ENCODE data around the gene GBX1.

GBX1 gene

GRCh38 chr7:151208253-151208862 lies 40.9 kb upstream of the GBX1 start:
- H3K27ac ChIP-seq, result no peak overlapping the region
- TF ChIP-seq CTCF (conservative IDR thresholded peaks at IDR 0.05), result no peak

- TF ChIP-seq CTCF (conservative IDR thresholded peaks at IDR 0.05), result no peak
- H3K27ac ChIP-seq, result no peak overlapping the region
These were observed 40.3 kb upstream of the GBX1 start for GRCh38 chr7:151207804-151208203.

DNA sequence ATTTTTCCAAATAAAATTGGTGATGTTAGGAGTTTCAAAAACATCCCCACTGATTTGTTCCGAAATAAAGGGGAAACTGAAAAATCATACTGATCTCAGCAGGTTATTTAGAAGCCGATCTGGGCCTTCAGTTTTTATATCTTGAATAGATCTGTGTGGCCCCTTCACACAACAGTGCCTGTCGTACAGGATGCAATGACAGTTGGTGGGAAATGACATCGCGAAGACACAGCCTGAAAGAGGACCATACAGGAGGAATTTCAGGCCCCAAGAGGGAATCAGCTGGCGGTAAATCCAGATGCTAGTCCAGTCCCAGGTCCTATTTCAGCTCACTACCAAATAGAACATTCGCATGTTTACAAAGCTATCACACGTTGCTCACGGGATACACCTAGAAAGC lies 39.8 kb upstream of the GBX1 start:
- no peak overlapping the region for H3K27ac ChIP-seq
- TF ChIP-seq CTCF (conservative IDR thresholded peaks at IDR 0.05), result no peak

DNA sequence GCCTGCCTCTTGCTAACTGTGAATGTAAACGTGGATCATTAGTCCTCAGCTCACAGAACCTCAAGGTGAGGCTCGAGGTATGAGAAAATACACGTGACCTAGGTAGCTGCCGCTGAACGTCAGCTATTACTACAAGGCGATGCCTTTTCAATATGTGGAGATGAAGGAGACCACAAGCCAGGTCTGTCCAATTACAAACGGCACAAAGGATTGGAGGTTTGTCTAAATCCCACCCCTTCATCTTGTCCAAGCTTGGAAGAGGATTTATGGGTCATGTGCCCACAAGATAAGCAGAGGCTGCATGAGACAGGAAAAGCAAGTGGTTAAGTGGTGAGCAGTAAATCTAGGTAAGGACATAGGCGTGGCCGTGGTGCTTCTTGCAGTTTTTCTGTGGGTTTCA lies 39.4 kb upstream of the GBX1 start:
- no peak overlapping the region for H3K27ac ChIP-seq
- no peak for TF ChIP-seq CTCF (conservative IDR thresholded peaks at IDR 0.05)

DNA sequence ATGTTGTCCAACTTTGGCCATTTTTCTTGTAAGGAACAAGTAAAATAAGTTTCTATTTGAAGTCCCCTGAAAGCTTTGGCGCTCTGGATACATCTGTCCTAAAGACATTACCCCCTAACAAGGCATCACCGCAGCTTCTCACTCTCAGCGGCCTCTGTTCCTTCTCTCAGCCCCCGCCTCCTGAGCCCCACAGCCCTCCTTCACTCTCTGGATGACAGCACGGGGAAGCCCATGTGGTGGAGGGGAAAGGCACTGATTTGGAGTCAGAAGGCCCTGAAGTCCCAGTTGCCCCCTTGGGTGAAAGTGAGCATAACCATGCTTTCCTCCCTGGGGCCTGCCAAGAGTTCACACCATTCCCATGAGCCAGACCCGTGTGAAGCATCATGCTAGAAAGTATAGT lies 38.2 kb upstream of the GBX1 start:
- no peak overlapping the region for H3K27ac ChIP-seq
- TF ChIP-seq CTCF (conservative IDR thresholded peaks at IDR 0.05), result no peak

DNA sequence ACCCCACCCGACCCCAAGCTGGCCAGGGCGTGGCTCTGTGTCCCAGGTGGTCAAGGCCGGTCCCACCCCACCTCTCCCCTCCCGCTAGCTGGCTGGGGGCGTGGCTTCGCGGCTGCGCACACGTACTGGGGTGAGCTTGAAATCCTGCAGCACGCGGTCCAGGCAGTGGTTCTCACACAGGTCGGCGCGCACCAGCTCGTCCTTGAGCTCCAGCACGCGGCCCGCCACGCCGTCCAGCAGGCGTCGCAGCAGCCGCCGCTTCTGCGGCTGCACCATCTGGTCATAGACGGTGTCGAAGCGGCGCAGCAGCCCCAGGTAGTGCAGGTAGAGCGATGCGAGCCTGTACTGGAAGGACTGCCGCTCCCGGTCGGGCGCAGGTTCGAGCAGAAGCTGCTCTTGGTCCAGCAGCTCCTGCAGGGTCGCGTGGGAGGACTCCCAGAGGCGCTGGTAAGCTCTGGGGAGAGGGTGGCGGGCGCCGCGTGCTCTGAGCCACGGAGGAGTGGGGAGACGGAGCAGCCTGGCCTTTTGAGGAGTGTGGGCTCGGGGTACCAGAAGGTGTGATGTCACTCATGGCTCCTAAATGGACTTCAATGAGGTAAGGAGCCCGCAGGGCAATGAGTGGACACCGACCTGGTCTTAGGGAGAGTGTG lies 37.0 kb upstream of the GBX1 start:
- no peak overlapping the region for H3K27ac ChIP-seq
- no peak for TF ChIP-seq CTCF (conservative IDR thresholded peaks at IDR 0.05)

DNA sequence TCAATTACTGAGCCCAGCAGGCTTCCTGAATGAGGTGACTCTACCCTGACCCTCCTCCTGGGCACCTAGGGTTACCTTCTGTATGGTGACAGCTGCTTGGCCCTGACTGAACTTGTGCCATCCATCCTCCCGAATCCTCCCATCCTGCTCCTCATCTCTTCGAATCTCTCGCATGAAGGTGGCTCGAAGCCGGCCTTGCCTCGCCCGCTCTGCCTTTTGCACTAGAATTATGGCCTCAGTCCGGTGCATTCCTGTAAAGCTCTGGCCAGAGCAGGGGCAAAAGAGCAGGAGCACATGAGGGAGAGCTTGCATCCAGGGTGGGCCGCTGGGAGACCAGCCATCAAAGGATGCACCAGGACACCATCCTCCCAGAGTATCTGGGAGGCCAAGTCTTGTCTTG lies 35.3 kb upstream of the GBX1 start:
- no peak for TF ChIP-seq CTCF (conservative IDR thresholded peaks at IDR 0.05)
- H3K27ac ChIP-seq, result no peak overlapping the region
